ENCODE measurements around the gene COL18A1. TPM values are rescaled to one million over a fixed set of nuclear protein-coding genes. Genes with fewer than 3 reads are reported as not detected.
A peak's percentile ranks its signal among the peaks of the same experiment; 100 is the strongest.
"Not testable (repeated sequence)": the region's sequence is repeated elsewhere in the genome, so short reads cannot be mapped to it uniquely, and the experiment has no call there.

Gene COL18A1
- total RNA-seq, 2 donors from 2014 or later: 56.2 to 229 TPM

DNA sequence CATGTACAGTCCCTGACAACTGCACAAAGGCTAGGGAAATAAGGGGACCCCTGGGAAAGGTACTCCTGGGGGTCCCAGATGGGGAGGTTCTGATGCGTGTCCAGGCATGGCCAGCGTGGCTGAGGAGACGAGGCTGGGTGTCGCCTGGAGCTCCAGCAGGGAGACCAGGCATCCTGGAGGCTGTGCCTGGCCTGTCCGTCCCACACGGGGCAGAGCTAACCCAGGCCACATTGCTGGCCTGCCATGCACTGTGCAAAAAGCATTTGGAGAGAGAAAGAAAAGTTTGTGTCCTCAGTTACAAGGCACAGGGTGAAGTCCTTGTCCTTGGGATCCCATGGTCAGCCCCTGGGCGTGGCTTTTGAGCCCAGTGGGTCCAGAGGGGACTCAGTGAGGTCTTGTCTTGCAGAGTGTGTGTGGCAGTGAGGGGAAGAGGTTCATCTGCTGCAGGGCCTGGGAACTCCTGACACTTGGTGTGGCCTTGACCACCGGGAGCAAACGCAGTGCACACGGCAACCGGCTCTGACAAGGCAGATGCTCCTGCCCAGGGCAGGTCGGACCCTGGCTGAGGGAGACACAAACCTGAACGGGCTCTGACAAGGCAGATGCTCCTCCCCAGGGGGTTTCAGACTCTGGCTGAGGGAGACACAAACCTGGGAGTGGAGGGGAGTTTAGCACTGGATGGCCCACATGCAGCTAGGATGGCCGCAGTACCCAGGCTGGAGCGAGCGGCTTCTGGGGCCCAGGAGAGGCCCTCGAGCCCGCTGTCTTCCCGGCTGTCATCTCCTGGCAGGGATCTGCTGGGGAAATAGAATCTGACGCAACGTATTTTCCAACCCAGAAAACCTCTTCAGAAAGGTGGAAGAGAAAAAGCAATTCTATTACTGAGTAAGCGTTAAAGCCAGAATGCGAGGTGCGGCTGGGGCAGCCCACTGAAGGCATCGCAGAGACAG is 37.3 kb upstream of the COL18A1 start:
- H3K4me1 ChIP-seq (replicated peaks): no peaks in the 10 kb centered on the region
- H3K9me3 ChIP-seq: no peaks in the 10 kb centered on the region
- no peak for DNase-seq (ENCODE audit: low spot score)
- no peaks in the 10 kb centered on the region for H3K27me3 ChIP-seq (replicated peaks; ENCODE audit: insufficient read depth)
- TF ChIP-seq POLR2AphosphoS5 (IDR thresholded peaks at IDR 0.05): no peak
- TF ChIP-seq, protein P1, sequence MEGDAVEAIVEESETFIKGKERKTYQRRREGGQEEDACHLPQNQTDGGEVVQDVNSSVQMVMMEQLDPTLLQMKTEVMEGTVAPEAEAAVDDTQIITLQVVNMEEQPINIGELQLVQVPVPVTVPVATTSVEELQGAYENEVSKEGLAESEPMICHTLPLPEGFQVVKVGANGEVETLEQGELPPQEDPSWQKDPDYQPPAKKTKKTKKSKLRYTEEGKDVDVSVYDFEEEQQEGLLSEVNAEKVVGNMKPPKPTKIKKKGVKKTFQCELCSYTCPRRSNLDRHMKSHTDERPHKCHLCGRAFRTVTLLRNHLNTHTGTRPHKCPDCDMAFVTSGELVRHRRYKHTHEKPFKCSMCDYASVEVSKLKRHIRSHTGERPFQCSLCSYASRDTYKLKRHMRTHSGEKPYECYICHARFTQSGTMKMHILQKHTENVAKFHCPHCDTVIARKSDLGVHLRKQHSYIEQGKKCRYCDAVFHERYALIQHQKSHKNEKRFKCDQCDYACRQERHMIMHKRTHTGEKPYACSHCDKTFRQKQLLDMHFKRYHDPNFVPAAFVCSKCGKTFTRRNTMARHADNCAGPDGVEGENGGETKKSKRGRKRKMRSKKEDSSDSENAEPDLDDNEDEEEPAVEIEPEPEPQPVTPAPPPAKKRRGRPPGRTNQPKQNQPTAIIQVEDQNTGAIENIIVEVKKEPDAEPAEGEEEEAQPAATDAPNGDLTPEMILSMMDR (IDR thresholded peaks at IDR 0.05): no peak
- no peak for TF ChIP-seq POLR2A (IDR thresholded peaks at IDR 0.05)
- intact Hi-C loops (cut with DNase I): no loop called here
- no peaks in the 10 kb centered on the region for H3K36me3 ChIP-seq
- WGBS: 90% methylated on average over 25 of the region's 25 CpGs
- no peak overlapping the region for H3K4me3 ChIP-seq
- peak overlapping the region in 1 of 2 donors; percentile 3 for H3K27ac ChIP-seq

DNA sequence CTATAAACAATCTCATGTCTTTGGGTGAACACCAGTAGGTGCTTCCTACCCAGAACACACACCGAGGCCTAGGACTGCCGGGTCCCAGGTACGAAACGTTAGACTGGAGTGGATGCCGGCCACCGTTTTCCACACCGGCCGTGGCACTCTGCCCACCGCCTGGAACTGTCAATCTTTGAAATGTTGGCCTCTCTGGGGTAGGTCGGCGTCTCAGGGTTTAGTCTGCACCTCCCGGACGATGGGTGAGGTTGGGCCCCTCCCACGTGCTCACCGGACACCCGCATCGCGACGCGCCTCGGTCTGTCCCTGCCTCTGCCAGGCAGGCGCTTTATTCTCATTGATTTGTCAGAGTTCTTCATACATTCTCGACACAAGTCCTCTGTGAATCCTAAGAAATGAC is 35.9 kb upstream of the COL18A1 start:
- H3K36me3 ChIP-seq; DNase-seq (ENCODE audit: low spot score); H3K4me1 ChIP-seq (replicated peaks); H3K4me3 ChIP-seq; H3K27me3 ChIP-seq (replicated peaks; ENCODE audit: insufficient read depth); H3K9me3 ChIP-seq; H3K27ac ChIP-seq; intact Hi-C loops (cut with DNase I): not testable (repeated sequence)
- 91% methylated on average over 23 of the region's 23 CpGs for WGBS

DNA sequence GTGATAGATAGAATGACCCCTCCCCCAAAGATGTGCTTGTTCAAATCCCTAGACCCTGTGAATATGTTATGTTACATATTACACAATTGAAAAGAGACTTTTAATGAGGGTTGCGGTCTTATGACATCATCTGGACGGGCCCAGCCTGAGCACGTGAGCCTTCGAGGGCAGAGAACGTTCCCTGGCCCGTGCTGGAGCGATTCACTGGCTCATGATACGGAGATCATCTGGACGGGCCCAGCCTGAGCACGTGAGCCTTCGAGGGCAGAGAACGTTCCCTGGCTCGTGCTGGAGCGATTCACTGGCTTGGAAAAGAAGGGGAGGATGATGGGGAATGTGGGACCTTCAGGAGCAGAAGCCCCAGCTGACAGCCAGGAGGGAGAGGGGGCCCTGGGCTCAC is 34.4 kb upstream of the COL18A1 start:
- no peaks in the 10 kb centered on the region for H3K4me1 ChIP-seq (replicated peaks)
- intact Hi-C loops (cut with DNase I): no loop called here
- no peaks in the 10 kb centered on the region for H3K36me3 ChIP-seq
- WGBS: 72% methylated on average over 14 of the region's 14 CpGs
- no peaks in the 10 kb centered on the region for H3K9me3 ChIP-seq
- no peaks in the 10 kb centered on the region for H3K27me3 ChIP-seq (replicated peaks; ENCODE audit: insufficient read depth)
- no peak overlapping the region for H3K27ac ChIP-seq
- no peak for DNase-seq (ENCODE audit: low spot score)
- TF ChIP-seq POLR2AphosphoS5 (IDR thresholded peaks at IDR 0.05) (no peak), POLR2A (IDR thresholded peaks at IDR 0.05) (no peak)
- TF ChIP-seq, protein P1 (IDR thresholded peaks at IDR 0.05): no peak
- no peak overlapping the region for H3K4me3 ChIP-seq

DNA sequence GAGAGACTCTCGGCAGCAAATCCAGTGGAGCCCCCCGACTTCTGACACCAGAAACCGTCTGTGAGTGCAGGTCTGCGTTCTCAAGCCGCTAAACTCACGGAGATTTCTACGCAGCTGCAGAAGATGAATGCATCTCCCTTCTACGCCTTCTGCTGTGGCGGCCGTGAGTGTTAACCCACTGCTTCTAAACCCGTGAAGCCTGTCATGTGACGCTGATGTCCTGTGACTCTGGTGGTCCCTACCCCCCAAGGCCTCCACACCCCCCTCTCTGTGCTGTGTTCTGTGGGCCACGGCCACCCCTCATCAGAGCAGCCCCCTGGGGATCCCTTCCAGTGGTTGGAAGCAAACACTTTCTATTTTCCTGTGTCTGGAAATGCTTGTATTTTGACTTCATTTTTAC is 33.9 kb upstream of the COL18A1 start:
- Histone ChIP-seq H3K4me1 (replicated peaks) (no peaks in the 10 kb centered on the region), H3K9me3 (no peaks in the 10 kb centered on the region), H3K27ac (no peak overlapping the region), H3K27me3 (replicated peaks; ENCODE audit: insufficient read depth) (no peaks in the 10 kb centered on the region), H3K36me3 (no peaks in the 10 kb centered on the region), H3K4me3 (no peak overlapping the region)
- 90% methylated on average over 13 of the region's 13 CpGs for WGBS
- DNase-seq (ENCODE audit: low spot score): no peak
- TF ChIP-seq, protein P1 (IDR thresholded peaks at IDR 0.05): no peak
- no peak for TF ChIP-seq POLR2AphosphoS5 (IDR thresholded peaks at IDR 0.05)
- no peak for TF ChIP-seq POLR2A (IDR thresholded peaks at IDR 0.05)
- intact Hi-C loops (cut with DNase I): no loop called here

DNA sequence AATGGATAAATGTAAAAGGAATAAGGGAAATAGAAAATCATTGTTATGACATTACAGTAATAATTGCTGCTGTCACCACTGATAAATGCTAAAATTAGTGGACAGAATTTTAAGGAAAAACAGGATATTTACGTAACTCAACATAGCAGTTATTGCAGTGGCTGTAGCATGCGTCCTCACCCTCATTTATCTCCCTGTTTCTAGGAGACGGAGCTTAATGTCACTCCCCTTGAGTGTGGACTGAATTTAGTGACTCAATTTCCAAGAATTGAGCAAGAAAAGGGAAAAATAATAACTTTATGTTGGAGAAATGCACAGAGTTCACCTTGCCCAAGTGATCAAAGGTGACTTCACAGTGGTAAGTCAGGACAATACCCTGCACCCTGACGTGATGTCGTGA is 33.3 kb upstream of the COL18A1 start:
- intact Hi-C loops (cut with DNase I): no loop called here
- Histone ChIP-seq H3K27ac (no peak overlapping the region), H3K4me1 (replicated peaks) (no peaks in the 10 kb centered on the region), H3K4me3 (no peak overlapping the region), H3K36me3 (no peaks in the 10 kb centered on the region), H3K27me3 (replicated peaks; ENCODE audit: insufficient read depth) (no peaks in the 10 kb centered on the region), H3K9me3 (no peaks in the 10 kb centered on the region)
- WGBS: 92% methylated on average over 5 of the region's 5 CpGs
- DNase-seq (ENCODE audit: low spot score): no peak
- TF ChIP-seq, protein P1 (IDR thresholded peaks at IDR 0.05): no peak
- TF ChIP-seq POLR2AphosphoS5 (IDR thresholded peaks at IDR 0.05) (no peak), POLR2A (IDR thresholded peaks at IDR 0.05) (no peak)
